Progenitor cell of endocrine pancreas (in vitro differentiated cells): Measurements from ENCODE around the gene SLC44A2. TPM values are rescaled to one million over a fixed set of nuclear protein-coding genes. Genes with fewer than 3 reads are reported as not detected.

Experiments
- DNase-seq: peaks from one replicate; pipeline ENCODE4 v3.0.0; 2021; ENCODE audit warnings: low spot score; ENCODE audit not compliant: unreplicated experiment
- H3K27ac Mint-ChIP-seq: 2 replicates; pipeline ENCODE4 v1.8.0; 2021; ENCODE audit warnings: mild to moderate bottlenecking, moderate library complexity, mixed read lengths
- H3K27me3 Mint-ChIP-seq: 2 replicates; pipeline ENCODE4 v1.8.0; 2021; ENCODE audit warnings: mixed read lengths
- H3K36me3 Mint-ChIP-seq: 2 replicates; pipeline ENCODE4 v1.8.0; 2022; ENCODE audit warnings: mixed read lengths; ENCODE audit not compliant: insufficient read depth
- H3K4me1 Mint-ChIP-seq: 2 replicates; pipeline ENCODE4 v1.8.0; 2021; ENCODE audit warnings: low read depth, mixed read lengths
- H3K4me3 Mint-ChIP-seq: 2 replicates; pipeline ENCODE4 v1.8.0; 2021; ENCODE audit warnings: low read depth, mild to moderate bottlenecking, moderate library complexity, mixed read lengths
- H3K9me3 Mint-ChIP-seq: 2 replicates; pipeline ENCODE4 v1.8.0; 2021; ENCODE audit warnings: low read depth, mixed read lengths
- total RNA-seq: library from RNA; stranded (reverse); gene quantifications from 2 replicates; pipeline ENCODE4 v1.2.1, GENCODE V29; 2021
- TF ChIP-seq, protein P1 (sequence below): fragments of 200-600 bp; sonication (generic); IDR thresholded peaks from one replicate; pipeline ENCODE4 v1.5.0; 2021; ENCODE audit warnings: antibody characterized with exemption, mild to moderate bottlenecking; ENCODE audit not compliant: unreplicated experiment

SLC44A2 gene
- total RNA-seq, 1 donor from 2014 or later, result 164 TPM

DNA sequence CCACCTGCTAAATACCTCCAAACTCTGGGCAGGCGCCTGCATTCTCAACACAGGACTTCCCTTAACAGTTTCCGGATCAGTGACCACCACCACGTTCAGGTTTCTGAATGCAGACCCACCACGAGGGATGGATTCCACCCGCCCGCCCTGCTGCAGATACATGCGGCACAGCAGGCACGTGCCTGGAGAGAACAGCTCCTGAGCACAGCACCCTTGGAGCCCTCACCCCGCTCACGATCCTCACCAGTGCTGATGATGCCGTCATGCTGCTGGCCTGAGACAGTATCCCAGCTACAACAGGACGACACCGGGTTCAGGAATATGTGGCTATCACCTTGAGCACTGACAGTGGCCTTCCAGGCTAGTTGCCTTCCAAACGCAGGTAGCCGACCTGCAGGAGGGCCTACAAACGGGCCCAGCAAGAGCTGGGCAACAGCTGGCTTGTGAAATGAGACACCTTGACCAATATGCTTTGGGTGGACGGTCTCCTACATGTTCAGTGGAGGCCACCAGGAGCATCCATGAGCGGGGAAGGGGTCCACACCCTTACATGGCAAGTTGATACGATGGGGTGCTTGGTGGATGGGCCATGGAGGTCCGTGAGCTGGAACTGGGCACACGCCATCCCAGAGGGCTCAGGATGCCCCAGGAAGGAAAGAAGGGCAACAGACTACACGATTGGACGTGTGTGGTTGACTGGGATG is 66.0 kb downstream of the SLC44A2 start:
- peaks cover 9% of the 10 kb centered on the region for H3K4me1 Mint-ChIP-seq
- no peak overlapping the region for H3K4me3 Mint-ChIP-seq
- DNase-seq, result no peak
- TF ChIP-seq, protein P1, sequence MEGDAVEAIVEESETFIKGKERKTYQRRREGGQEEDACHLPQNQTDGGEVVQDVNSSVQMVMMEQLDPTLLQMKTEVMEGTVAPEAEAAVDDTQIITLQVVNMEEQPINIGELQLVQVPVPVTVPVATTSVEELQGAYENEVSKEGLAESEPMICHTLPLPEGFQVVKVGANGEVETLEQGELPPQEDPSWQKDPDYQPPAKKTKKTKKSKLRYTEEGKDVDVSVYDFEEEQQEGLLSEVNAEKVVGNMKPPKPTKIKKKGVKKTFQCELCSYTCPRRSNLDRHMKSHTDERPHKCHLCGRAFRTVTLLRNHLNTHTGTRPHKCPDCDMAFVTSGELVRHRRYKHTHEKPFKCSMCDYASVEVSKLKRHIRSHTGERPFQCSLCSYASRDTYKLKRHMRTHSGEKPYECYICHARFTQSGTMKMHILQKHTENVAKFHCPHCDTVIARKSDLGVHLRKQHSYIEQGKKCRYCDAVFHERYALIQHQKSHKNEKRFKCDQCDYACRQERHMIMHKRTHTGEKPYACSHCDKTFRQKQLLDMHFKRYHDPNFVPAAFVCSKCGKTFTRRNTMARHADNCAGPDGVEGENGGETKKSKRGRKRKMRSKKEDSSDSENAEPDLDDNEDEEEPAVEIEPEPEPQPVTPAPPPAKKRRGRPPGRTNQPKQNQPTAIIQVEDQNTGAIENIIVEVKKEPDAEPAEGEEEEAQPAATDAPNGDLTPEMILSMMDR, result no peak
- no peaks in the 10 kb centered on the region for H3K27me3 Mint-ChIP-seq
- H3K9me3 Mint-ChIP-seq, result no peaks in the 10 kb centered on the region
- peak overlapping the region; percentile 28 for H3K27ac Mint-ChIP-seq
- H3K36me3 Mint-ChIP-seq, result peaks cover 22% of the 10 kb centered on the region

DNA sequence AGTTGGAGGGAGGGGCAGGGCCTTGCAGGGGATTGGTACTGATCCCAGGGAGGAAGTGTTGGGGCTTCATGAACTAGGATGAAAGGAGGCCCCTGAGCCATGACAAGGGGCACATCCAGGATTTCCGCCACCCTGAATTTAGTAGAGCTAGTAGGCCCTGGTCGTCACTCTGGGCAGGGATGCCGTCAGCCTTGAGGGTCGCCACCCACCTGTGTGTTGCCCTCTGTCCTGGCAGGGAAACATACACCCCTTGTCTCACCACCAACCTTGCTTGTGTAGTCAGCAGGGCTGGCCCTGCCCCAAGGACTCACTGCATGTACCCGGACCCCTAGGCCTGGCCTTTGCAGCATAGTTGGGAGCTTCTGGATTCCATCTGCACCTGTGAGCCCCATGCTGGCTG is 66.5 kb downstream of the SLC44A2 start:
- Mint-ChIP-seq H3K4me1 (peaks cover 9% of the 10 kb centered on the region), H3K27ac (no peak overlapping the region), H3K4me3 (no peak overlapping the region), H3K36me3 (peaks cover 22% of the 10 kb centered on the region), H3K9me3 (no peaks in the 10 kb centered on the region), H3K27me3 (no peaks in the 10 kb centered on the region)
- no peak for DNase-seq
- TF ChIP-seq, protein P1, result no peak

DNA sequence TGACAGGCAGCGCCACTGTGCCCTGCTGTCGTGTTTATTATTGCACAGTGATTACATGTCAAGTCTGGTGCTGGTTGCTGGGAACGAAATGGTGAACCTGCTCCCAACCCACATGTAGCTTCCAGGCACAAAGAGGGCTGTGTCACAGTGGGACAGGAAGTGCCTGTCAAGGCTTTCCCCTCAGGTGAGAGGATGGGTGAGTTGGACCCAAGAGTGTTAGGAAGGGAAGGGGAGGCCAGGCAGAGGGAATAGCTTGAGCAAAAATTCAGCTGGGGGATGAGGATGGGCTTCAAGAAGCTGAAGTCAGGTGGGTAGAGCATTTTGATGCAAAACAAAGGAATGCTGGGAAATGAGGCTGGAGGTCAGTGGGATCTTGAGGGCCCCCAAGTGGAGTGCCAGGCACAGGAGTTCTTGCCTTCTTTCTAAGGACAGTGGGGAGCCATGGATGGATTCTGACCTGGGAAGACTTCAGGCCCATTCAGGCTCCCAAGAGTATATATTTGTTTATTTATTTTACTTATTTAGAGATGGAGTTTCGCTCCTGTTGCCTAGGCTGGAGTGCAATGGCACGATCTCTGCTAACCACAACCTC is 67.4 kb downstream of the SLC44A2 start:
- peaks cover 22% of the 10 kb centered on the region for H3K36me3 Mint-ChIP-seq
- TF ChIP-seq, protein P1, result no peak
- H3K4me3 Mint-ChIP-seq, result no peak overlapping the region
- no peaks in the 10 kb centered on the region for H3K9me3 Mint-ChIP-seq
- H3K27me3 Mint-ChIP-seq, result no peaks in the 10 kb centered on the region
- DNase-seq, result no peak
- peaks cover 9% of the 10 kb centered on the region for H3K4me1 Mint-ChIP-seq
- peak overlapping the region; percentile 93 for H3K27ac Mint-ChIP-seq

Other genes with a start within 250 kb of the SLC44A2 start
- gene TYK2, start 245.0 kb upstream of the SLC44A2 start, total RNA-seq, result 147 and 148 TPM in 2 replicates
- 148 and 149 TPM in 2 replicates for gene CDC37, start 222.0 kb upstream of the SLC44A2 start, total RNA-seq
- 0.72 and 0.87 TPM in 2 replicates for gene PDE4A, start 205.0 kb upstream of the SLC44A2 start, total RNA-seq
- gene KEAP1, start 122.2 kb upstream of the SLC44A2 start, total RNA-seq, result 64.7 and 76.6 TPM in 2 replicates
- gene S1PR5, start 108.1 kb upstream of the SLC44A2 start, total RNA-seq, result not detected in 2 replicates
- 44.9 and 52.6 TPM in 2 replicates for gene ATG4D, start 81.6 kb upstream of the SLC44A2 start, total RNA-seq
- gene KRI1, start 59.5 kb upstream of the SLC44A2 start, total RNA-seq, result 32.1 and 35.0 TPM in 2 replicates
- gene CDKN2D, start 56.6 kb upstream of the SLC44A2 start, total RNA-seq, result 4.2 and 5.0 TPM in 2 replicates
- gene AP1M2, start 38.2 kb upstream of the SLC44A2 start, total RNA-seq, result 107 and 110 TPM in 2 replicates
- gene ILF3, start 28.8 kb downstream of the SLC44A2 start, total RNA-seq, result 761 and 784 TPM in 2 replicates
- 53.9 and 59.3 TPM in 2 replicates for gene QTRT1, start 75.9 kb downstream of the SLC44A2 start, total RNA-seq
- 124 and 127 TPM in 2 replicates for gene DNM2, start 92.5 kb downstream of the SLC44A2 start, total RNA-seq
- gene TMED1, start 210.7 kb downstream of the SLC44A2 start, total RNA-seq, result 32.6 and 39.3 TPM in 2 replicates
- gene C19orf38, start 222.9 kb downstream of the SLC44A2 start, total RNA-seq, result 0.31 and 0.33 TPM in 2 replicates
- 77.6 and 86.0 TPM in 2 replicates for gene CARM1, start 246.0 kb downstream of the SLC44A2 start, total RNA-seq